Trophoblast cell (in vitro differentiated cells and primary cell): ENCODE results near the gene CLDN18.
A peak's percentile ranks its signal among the peaks of the same experiment; 100 is the strongest.

Experiments used
- DNase-seq, 2 donors: peaks; one replicate each; pipeline ENCODE4 v3.0.0-alpha.2; 2016
- H2AFZ ChIP-seq: 2 replicates; pipeline ENCODE4 v1.6.1; 2013; ENCODE audit warnings: low read length, moderate library complexity, mild to moderate bottlenecking; ENCODE audit not compliant: insufficient read depth, poor library complexity
- H2AK5ac ChIP-seq: 2 replicates; pipeline ENCODE4 v1.6.1; 2013; ENCODE audit warnings: mild to moderate bottlenecking, low read length
- H2BK120ac ChIP-seq: 2 replicates; pipeline ENCODE4 v1.6.1; 2013; ENCODE audit warnings: low read length, mild to moderate bottlenecking, moderate library complexity; ENCODE audit not compliant: insufficient read depth, poor library complexity
- H2BK12ac ChIP-seq: 2 replicates; pipeline ENCODE4 v1.6.1; 2013; ENCODE audit warnings: mild to moderate bottlenecking, low read length, moderate library complexity
- H2BK5ac ChIP-seq: 2 replicates; pipeline ENCODE4 v1.6.1; 2013; ENCODE audit warnings: low read length, low read depth, moderate library complexity, mild to moderate bottlenecking; ENCODE audit not compliant: poor library complexity
- H3K14ac ChIP-seq: 2 replicates; pipeline ENCODE4 v1.6.1; 2013; ENCODE audit warnings: mild to moderate bottlenecking, low read length
- H3K18ac ChIP-seq: 2 replicates; pipeline ENCODE4 v1.6.1; 2013; ENCODE audit warnings: mild to moderate bottlenecking, low read length
- H3K23ac ChIP-seq: 2 replicates; pipeline ENCODE4 v1.6.1; 2013; ENCODE audit warnings: low read length
- H3K27ac ChIP-seq: 2 replicates; pipeline ENCODE4 v1.5.1; 2013; ENCODE audit warnings: low read depth, mild to moderate bottlenecking, inconsistent platforms, low read length, moderate library complexity
- H3K27me3 ChIP-seq: 2 replicates; pipeline ENCODE4 v1.6.1; 2013; ENCODE audit warnings: inconsistent platforms, mild to moderate bottlenecking, low read length, moderate library complexity; ENCODE audit not compliant: insufficient read depth
- H3K36me3 ChIP-seq, 2 experiments: 1 replicate in 1 of 2; 2 replicates in 1 of 2; pipeline ENCODE4 v1.6.1; 2013; ENCODE audit warnings: low read length in 2 of 2, mild to moderate bottlenecking in 2 of 2, moderate library complexity in 1 of 2; ENCODE audit not compliant: insufficient read depth in 2 of 2, control insufficient read depth in 1 of 2
- H3K4ac ChIP-seq: 2 replicates; pipeline ENCODE4 v1.6.1; 2013; ENCODE audit warnings: low read depth, mild to moderate bottlenecking, low read length, moderate library complexity
- H3K4me1 ChIP-seq, 2 experiments: 1 replicate in 1 of 2; 2 replicates in 1 of 2; pipeline ENCODE4 v1.6.1; 2013; ENCODE audit warnings: low read length in 2 of 2, mild to moderate bottlenecking in 2 of 2, moderate library complexity in 1 of 2; ENCODE audit not compliant: insufficient read depth in 2 of 2, control insufficient read depth in 1 of 2
- H3K4me2 ChIP-seq: 2 replicates; pipeline ENCODE4 v1.6.1; 2013; ENCODE audit warnings: inconsistent platforms, mild to moderate bottlenecking, low read length, moderate library complexity
- H3K4me3 ChIP-seq: 2 replicates; pipeline ENCODE4 v1.5.1; 2013; ENCODE audit warnings: mild to moderate bottlenecking, low read depth, low read length, inconsistent platforms
- H3K79me1 ChIP-seq: one replicate; pipeline ENCODE4 v1.6.1; 2013; ENCODE audit warnings: low read length
- H3K79me2 ChIP-seq: 2 replicates; pipeline ENCODE4 v1.6.1; 2013; ENCODE audit warnings: low read length, mild to moderate bottlenecking; ENCODE audit not compliant: control insufficient read depth, insufficient read depth, poor library complexity
- H3K9ac ChIP-seq: 2 replicates; pipeline ENCODE4 v1.6.1; 2013; ENCODE audit warnings: mild to moderate bottlenecking, low read length
- H3K9me3 ChIP-seq: 2 replicates; pipeline ENCODE4 v1.6.1; 2013; ENCODE audit warnings: low read depth, mild to moderate bottlenecking, control low read depth, inconsistent platforms, low read length; ENCODE audit not compliant: insufficient read depth
- H4K12ac ChIP-seq: 2 replicates; pipeline ENCODE4 v1.6.1; 2013; ENCODE audit warnings: low read depth, mild to moderate bottlenecking, low read length, moderate library complexity
- H4K8ac ChIP-seq: 2 replicates; pipeline ENCODE4 v1.6.1; 2013; ENCODE audit warnings: low read depth, mild to moderate bottlenecking, low read length, moderate library complexity
- H4K91ac ChIP-seq: one replicate; pipeline ENCODE4 v1.6.1; 2013; ENCODE audit warnings: low read depth, mild to moderate bottlenecking, low read length, moderate library complexity
- WGBS: extraction: QIAGEN DNeasy Blood & Tissue Kit; methylation state at CpG from one replicate; pipeline ENCODE4 v1.1.7; 2013; ENCODE audit warnings: missing lambda C conversion rate; ENCODE audit not compliant: insufficient read length, insufficient coverage; ENCODE audit errors: extremely low coverage; 5-methylcytosine and 5-hydroxymethylcytosine counted together

The CLDN18 gene

DNA sequence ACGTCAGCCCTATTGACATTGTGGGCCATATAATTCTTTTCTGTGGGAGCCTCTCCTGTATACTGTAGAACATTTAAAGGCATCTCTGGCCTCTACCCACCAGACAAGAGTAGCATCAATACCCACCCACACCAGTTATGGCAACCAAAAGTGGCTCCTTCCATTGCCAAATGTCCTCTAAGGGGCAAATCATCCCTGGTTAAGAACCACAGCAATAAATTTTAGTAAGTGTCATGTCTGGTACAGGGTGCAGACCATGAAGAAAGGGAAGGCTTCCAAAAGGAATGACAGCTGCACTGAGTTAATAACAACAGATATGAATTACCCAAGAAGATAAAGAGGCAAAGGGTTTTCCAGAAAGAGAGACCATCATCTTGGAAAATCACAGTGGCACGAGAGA lies 6.9 kb upstream of the CLDN18 start:
- Histone ChIP-seq H3K9ac (no peak overlapping the region), H3K14ac (no peak overlapping the region), H3K27ac (no peak overlapping the region), H2AK5ac (no peak overlapping the region), H2AFZ (no peak overlapping the region), H4K12ac (no peak overlapping the region), H3K4me3 (no peak overlapping the region), H2BK120ac (no peak overlapping the region), H3K18ac (no peak overlapping the region), H3K4me1 (no peaks in the 10 kb centered on the region), H2BK5ac (no peak overlapping the region), H4K8ac (no peak overlapping the region), H3K4ac (no peak overlapping the region), H3K27me3 (no peaks in the 10 kb centered on the region), H3K36me3 (no peaks in the 10 kb centered on the region), H3K79me1 (no peaks in the 10 kb centered on the region), H3K23ac (no peak overlapping the region), H3K4me2 (no peak overlapping the region), H3K79me2 (no peaks in the 10 kb centered on the region), H3K9me3 (peaks cover 2% of the 10 kb centered on the region), H4K91ac (no peak overlapping the region), H2BK12ac (no peak overlapping the region)
- no CpG with 5 or more reads among the region's 2 CpGs for WGBS
- no peak for DNase-seq

DNA sequence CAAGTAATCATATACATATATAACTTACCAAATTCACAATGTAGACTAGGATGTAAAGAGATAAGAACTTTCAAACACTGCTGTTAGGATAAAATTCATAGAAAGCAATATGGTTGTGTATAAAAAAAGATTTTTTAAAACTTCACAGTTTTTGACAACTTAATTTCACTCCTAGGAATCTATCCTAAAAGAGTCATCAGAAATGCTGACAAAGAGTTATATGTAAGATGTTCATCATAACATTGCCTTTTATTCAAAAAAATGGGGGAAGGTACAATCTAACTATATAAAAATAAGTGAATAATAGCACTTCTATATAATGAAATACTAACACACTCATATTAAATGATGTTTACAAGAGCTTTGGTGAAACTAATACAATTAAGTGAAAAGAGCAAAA lies 4.3 kb upstream of the CLDN18 start:
- Histone ChIP-seq H3K18ac (no peak overlapping the region), H3K27me3 (no peaks in the 10 kb centered on the region), H2AFZ (no peak overlapping the region), H4K12ac (no peak overlapping the region), H3K79me2 (no peaks in the 10 kb centered on the region), H2BK120ac (no peak overlapping the region), H3K4me3 (no peak overlapping the region), H3K4me1 (no peaks in the 10 kb centered on the region), H3K4ac (no peak overlapping the region), H3K9ac (no peak overlapping the region), H3K27ac (no peak overlapping the region), H2AK5ac (no peak overlapping the region), H3K36me3 (no peaks in the 10 kb centered on the region), H3K9me3 (no peaks in the 10 kb centered on the region), H3K4me2 (no peak overlapping the region), H4K91ac (no peak overlapping the region), H4K8ac (no peak overlapping the region), H2BK12ac (no peak overlapping the region), H2BK5ac (no peak overlapping the region), H3K14ac (no peak overlapping the region), H3K79me1 (no peaks in the 10 kb centered on the region), H3K23ac (no peak overlapping the region)
- no peak for DNase-seq

DNA sequence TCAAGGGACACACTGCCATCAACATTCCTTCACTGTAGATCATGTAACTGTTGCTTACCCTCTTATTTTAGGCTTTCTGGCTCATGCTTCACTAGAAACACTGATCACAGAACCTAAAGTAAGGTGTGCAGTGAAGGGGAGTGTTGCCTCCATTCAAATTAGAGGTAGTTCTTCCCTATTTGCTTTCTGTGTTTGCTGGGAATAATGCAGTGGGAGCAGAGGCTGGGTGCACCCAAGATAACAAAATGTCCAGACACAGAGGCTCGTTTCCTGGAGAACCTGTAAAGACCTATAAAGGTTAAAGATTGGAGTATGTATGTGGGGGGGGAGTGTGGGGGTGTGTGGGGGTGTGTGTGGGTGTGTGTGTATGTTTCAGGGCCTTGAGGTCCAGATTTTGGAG lies 2.1 kb upstream of the CLDN18 start:
- DNase-seq, result no peak
- H3K4me2 ChIP-seq, result no peak overlapping the region
- H3K36me3 ChIP-seq, result no peaks in the 10 kb centered on the region
- H3K79me2 ChIP-seq, result no peaks in the 10 kb centered on the region
- H3K9ac ChIP-seq, result no peak overlapping the region
- no peak overlapping the region for H2AFZ ChIP-seq
- H3K79me1 ChIP-seq, result no peaks in the 10 kb centered on the region
- H3K4ac ChIP-seq, result no peak overlapping the region
- no CpG with 5 or more reads among the region's 1 CpG for WGBS
- no peak overlapping the region for H4K8ac ChIP-seq
- H3K4me1 ChIP-seq, result no peaks in the 10 kb centered on the region
- H3K27me3 ChIP-seq, result no peaks in the 10 kb centered on the region
- H3K14ac ChIP-seq, result no peak overlapping the region
- H2BK120ac ChIP-seq, result no peak overlapping the region
- no peak overlapping the region for H2BK5ac ChIP-seq
- H3K9me3 ChIP-seq, result no peaks in the 10 kb centered on the region
- H2AK5ac ChIP-seq, result no peak overlapping the region
- H3K4me3 ChIP-seq, result no peak overlapping the region
- no peak overlapping the region for H2BK12ac ChIP-seq
- no peak overlapping the region for H4K91ac ChIP-seq
- H3K18ac ChIP-seq, result no peak overlapping the region
- no peak overlapping the region for H4K12ac ChIP-seq
- no peak overlapping the region for H3K23ac ChIP-seq
- no peak overlapping the region for H3K27ac ChIP-seq

DNA sequence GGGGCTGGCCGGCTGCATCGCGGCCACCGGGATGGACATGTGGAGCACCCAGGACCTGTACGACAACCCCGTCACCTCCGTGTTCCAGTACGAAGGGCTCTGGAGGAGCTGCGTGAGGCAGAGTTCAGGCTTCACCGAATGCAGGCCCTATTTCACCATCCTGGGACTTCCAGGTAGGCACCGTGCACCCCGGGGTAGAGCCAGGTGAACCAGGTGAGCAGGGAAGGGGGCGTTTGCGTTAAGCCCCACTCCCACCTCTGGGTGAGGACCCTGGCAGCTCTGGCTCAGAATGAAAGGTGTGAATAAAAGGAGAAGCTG lies 267 bp downstream of the CLDN18 start:
- Histone ChIP-seq H2AK5ac (no peak overlapping the region), H3K18ac (no peak overlapping the region), H3K36me3 (no peaks in the 10 kb centered on the region), H4K91ac (no peak overlapping the region), H4K8ac (no peak overlapping the region), H3K4ac (no peak overlapping the region), H3K79me1 (no peaks in the 10 kb centered on the region), H3K9me3 (no peaks in the 10 kb centered on the region), H2BK120ac (no peak overlapping the region), H3K27me3 (no peaks in the 10 kb centered on the region), H2BK12ac (no peak overlapping the region), H3K27ac (no peak overlapping the region), H3K14ac (no peak overlapping the region), H3K4me3 (peak overlapping the region; percentile 43), H2BK5ac (no peak overlapping the region), H3K23ac (no peak overlapping the region), H3K79me2 (no peaks in the 10 kb centered on the region), H4K12ac (no peak overlapping the region), H2AFZ (no peak overlapping the region), H3K9ac (no peak overlapping the region), H3K4me1 (no peaks in the 10 kb centered on the region), H3K4me2 (no peak overlapping the region)
- no CpG with 5 or more reads among the region's 14 CpGs for WGBS
- DNase-seq, result no peak

DNA sequence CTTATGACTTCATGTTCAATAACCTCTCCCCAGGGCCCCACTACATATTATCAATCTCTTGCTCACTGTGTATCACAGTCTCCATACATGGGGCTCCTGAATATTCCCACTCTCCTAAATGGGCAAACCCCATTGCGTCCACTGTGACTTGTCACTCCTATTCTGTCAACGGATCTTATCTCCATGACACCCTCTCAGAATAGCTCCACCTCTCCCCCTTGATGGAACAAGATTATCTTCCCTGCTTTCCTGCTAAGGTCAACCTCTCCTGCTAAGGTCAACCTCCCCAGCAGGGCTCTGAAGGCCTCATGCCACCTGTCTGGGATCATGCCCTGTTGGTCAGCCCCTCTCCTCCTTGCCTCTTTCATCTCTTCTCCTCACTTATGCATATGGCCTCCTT lies 1.8 kb downstream of the CLDN18 start:
- H4K12ac ChIP-seq, result no peak overlapping the region
- no peaks in the 10 kb centered on the region for H3K36me3 ChIP-seq
- H3K79me1 ChIP-seq, result no peaks in the 10 kb centered on the region
- no peak overlapping the region for H4K91ac ChIP-seq
- no peak overlapping the region for H3K4me2 ChIP-seq
- H2BK12ac ChIP-seq, result no peak overlapping the region
- H2AK5ac ChIP-seq, result no peak overlapping the region
- no peak overlapping the region for H3K4ac ChIP-seq
- no CpG with 5 or more reads among the region's 2 CpGs for WGBS
- H3K18ac ChIP-seq, result no peak overlapping the region
- H3K27ac ChIP-seq, result no peak overlapping the region
- no peak overlapping the region for H3K23ac ChIP-seq
- H3K27me3 ChIP-seq, result no peaks in the 10 kb centered on the region
- no peak overlapping the region for H2BK120ac ChIP-seq
- no peaks in the 10 kb centered on the region for H3K4me1 ChIP-seq
- no peak for DNase-seq
- no peak overlapping the region for H2BK5ac ChIP-seq
- H3K9me3 ChIP-seq, result no peaks in the 10 kb centered on the region
- H3K14ac ChIP-seq, result no peak overlapping the region
- no peak overlapping the region for H3K9ac ChIP-seq
- H2AFZ ChIP-seq, result no peak overlapping the region
- no peak overlapping the region for H4K8ac ChIP-seq
- no peak overlapping the region for H3K4me3 ChIP-seq
- H3K79me2 ChIP-seq, result no peaks in the 10 kb centered on the region
